ENCODE data around the gene SV2B. TPM values are rescaled to one million over a fixed set of nuclear protein-coding genes. Genes with fewer than 3 reads are reported as not detected.

Gene SV2B
- total and polyA plus RNA-seq, 3 donors from 2014 or later = 1.6 to 1.7 (median 1.7) TPM

DNA sequence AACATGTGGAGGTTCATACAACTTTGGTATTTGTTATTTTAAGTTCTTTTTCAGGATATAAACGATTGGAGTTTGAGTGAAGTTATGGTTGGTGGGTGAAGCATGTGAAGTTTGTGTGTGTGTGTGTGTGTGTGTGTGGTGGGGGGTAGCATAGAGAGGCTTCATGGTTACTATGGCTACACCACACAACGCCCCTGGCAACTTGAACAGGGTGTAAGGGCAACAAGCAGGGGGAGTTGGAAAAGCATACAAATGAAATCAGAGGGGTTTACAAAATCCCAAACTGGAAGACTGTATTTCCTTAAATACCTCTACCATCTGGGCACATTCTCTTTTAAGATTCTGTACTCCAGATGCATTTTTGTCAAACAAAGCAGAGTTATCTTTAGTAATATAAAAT is 207.5 kb downstream of the SV2B start:
- intact Hi-C loops (cut with DNase I; ENCODE audit: low total_unique reads) = no loop called here

DNA sequence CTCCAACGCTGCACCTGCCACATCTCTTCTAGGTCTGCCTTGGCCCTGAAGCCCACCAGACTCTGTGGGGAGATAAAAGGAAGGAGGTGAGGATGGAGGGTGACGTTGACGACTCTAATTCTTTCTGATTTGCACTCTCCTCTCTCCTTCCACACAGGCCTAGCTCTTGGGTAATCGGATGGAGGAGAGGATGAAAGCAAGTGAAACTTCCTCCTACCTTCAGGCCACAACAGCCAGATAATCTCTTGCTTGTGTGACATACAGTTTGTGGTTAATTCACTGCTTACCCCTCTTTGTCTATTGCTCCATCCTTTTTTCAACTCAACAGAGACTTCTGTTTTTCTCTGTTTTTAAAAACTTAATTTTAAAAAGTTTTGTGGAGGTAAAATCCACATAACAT is 208.1 kb downstream of the SV2B start:
- Histone ChIP-seq H3K4me3 (no peak overlapping the region), H3K9me3 (no peaks in the 10 kb centered on the region), H3K27me3 (no peaks in the 10 kb centered on the region), H3K4me1 (no peaks in the 10 kb centered on the region), H3K27ac (no peak overlapping the region), H3K36me3 (ENCODE audit: low read depth, missing control alignments) (no peaks in the 10 kb centered on the region)
- intact Hi-C loops (cut with DNase I; ENCODE audit: low total_unique reads) = no loop called here
- no peak for TF ChIP-seq POLR2A (IDR thresholded peaks at IDR 0.05)
- TF ChIP-seq, protein P1, sequence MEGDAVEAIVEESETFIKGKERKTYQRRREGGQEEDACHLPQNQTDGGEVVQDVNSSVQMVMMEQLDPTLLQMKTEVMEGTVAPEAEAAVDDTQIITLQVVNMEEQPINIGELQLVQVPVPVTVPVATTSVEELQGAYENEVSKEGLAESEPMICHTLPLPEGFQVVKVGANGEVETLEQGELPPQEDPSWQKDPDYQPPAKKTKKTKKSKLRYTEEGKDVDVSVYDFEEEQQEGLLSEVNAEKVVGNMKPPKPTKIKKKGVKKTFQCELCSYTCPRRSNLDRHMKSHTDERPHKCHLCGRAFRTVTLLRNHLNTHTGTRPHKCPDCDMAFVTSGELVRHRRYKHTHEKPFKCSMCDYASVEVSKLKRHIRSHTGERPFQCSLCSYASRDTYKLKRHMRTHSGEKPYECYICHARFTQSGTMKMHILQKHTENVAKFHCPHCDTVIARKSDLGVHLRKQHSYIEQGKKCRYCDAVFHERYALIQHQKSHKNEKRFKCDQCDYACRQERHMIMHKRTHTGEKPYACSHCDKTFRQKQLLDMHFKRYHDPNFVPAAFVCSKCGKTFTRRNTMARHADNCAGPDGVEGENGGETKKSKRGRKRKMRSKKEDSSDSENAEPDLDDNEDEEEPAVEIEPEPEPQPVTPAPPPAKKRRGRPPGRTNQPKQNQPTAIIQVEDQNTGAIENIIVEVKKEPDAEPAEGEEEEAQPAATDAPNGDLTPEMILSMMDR (IDR thresholded peaks at IDR 0.05) = no peak
- 51 to 67% methylated on average over 4 of the region's 4 CpGs for WGBS, 2 donors
- no peak for DNase-seq

More for the DNA sequence above, 207.5 kb downstream of the SV2B start:
- H3K4me1 ChIP-seq = no peaks in the 10 kb centered on the region
- DNase-seq = no peak
- H3K9me3 ChIP-seq = no peaks in the 10 kb centered on the region
- no peaks in the 10 kb centered on the region for H3K36me3 ChIP-seq (ENCODE audit: low read depth, missing control alignments)
- WGBS, 2 donors = 59 to 61% methylated on average over 2 of the region's 2 CpGs
- no peak overlapping the region for H3K4me3 ChIP-seq
- no peak overlapping the region for H3K27ac ChIP-seq
- H3K27me3 ChIP-seq = no peaks in the 10 kb centered on the region
- TF ChIP-seq, protein P1 (IDR thresholded peaks at IDR 0.05) = no peak
- no peak for TF ChIP-seq POLR2A (IDR thresholded peaks at IDR 0.05)

DNA sequence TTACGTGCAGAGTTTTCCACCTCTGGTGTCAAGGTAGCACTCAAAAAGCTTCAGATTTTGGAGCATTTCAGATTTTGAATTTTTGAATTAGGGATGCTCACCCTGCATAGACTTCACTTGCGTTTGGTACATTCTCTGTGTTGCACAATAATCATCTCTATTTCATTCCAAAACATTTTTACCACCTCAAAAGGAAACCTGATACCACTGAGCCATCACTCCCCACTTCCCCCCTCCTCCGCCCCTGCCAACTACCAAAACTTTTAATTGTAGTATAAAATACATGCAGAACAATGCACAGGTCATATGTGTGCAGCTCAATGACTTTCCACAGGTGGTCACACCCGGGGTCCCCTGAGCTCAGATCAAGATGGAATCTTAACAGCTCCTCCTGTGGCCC is 208.8 kb downstream of the SV2B start:
- no peaks in the 10 kb centered on the region for H3K4me1 ChIP-seq
- DNase-seq = no peak
- no peak overlapping the region for H3K27ac ChIP-seq
- WGBS, 2 donors = 82% methylated on average over 4 of the region's 4 CpGs
- no peak overlapping the region for H3K4me3 ChIP-seq
- H3K9me3 ChIP-seq = no peaks in the 10 kb centered on the region
- intact Hi-C loops (cut with DNase I; ENCODE audit: low total_unique reads) = no loop called here
- no peaks in the 10 kb centered on the region for H3K36me3 ChIP-seq (ENCODE audit: low read depth, missing control alignments)
- no peak for TF ChIP-seq POLR2A (IDR thresholded peaks at IDR 0.05)
- TF ChIP-seq, protein P1 (IDR thresholded peaks at IDR 0.05) = no peak
- no peaks in the 10 kb centered on the region for H3K27me3 ChIP-seq

DNA sequence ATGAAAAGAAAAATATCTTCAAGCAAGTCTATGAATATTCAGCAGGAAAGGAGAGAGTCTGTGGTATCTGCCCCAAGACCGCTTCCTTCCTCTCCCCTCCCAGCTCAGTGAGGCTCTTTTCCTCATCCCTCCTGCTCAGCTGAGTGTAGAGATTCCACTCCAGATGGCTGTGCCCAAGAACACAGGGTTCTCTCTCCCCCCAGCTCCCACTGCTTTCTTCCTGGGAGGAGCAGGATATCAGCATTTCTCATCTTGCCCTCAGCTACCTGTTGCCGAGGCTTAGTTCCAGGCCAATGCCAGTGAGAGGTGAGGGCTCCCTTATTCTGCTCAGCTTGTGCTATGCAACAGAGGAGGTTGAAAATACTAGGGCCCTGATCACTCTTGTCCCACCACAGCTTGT is 211.9 kb downstream of the SV2B start:
- Histone ChIP-seq H3K9me3 (no peaks in the 10 kb centered on the region), H3K27ac (no peak overlapping the region), H3K4me3 (no peak overlapping the region), H3K36me3 (ENCODE audit: low read depth, missing control alignments) (no peaks in the 10 kb centered on the region), H3K27me3 (no peaks in the 10 kb centered on the region), H3K4me1 (no peaks in the 10 kb centered on the region)
- intact Hi-C loops (cut with DNase I; ENCODE audit: low total_unique reads) = no loop called here
- no peak for TF ChIP-seq POLR2A (IDR thresholded peaks at IDR 0.05)
- TF ChIP-seq, protein P1 (IDR thresholded peaks at IDR 0.05) = no peak
- WGBS, 2 donors = 62 to 66% methylated on average over 2 of the region's 2 CpGs
- DNase-seq = no peak

- Histone ChIP-seq H3K36me3 (ENCODE audit: low read depth, missing control alignments) (no peaks in the 10 kb centered on the region), H3K27ac (no peak overlapping the region), H3K4me3 (no peak overlapping the region), H3K27me3 (no peaks in the 10 kb centered on the region), H3K4me1 (no peaks in the 10 kb centered on the region), H3K9me3 (no peaks in the 10 kb centered on the region)
- DNase-seq = no peak
- WGBS, 2 donors = 84 to 87% methylated on average over 7 of the region's 7 CpGs
- intact Hi-C loops (cut with DNase I; ENCODE audit: low total_unique reads) = no loop called here
- TF ChIP-seq, protein P1 (IDR thresholded peaks at IDR 0.05) = no peak
- TF ChIP-seq POLR2A (IDR thresholded peaks at IDR 0.05) = no peak
Observed at GRCh38 chr15:91316126-91316525, 216.1 kb downstream of the SV2B start.

All from testis (tissue), 3 donors.